HepG2 (cell line): ENCODE measurements around the gene CTNNA1. TPM values are rescaled to one million over a fixed set of nuclear protein-coding genes. Genes with fewer than 3 reads are reported as not detected.
A peak's percentile ranks its signal among the peaks of the same experiment; 100 is the strongest.

ENCODE experiments used
- ADNP ChIP-seq: sonication (generic); formaldehyde crosslinking; IDR thresholded peaks from 2 replicates; pipeline ENCODE4 v1.4.0; 2020; ENCODE audit warnings: missing genetic modification reagents
- BORCS8-MEF2B ChIP-seq: sonication (generic); formaldehyde crosslinking; IDR thresholded peaks from 2 replicates; pipeline ENCODE4 v1.8.0; 2022; ENCODE audit warnings: mild to moderate bottlenecking, missing genetic modification reagents
- HDAC6 ChIP-seq: fragments of 200-600 bp; sonication (generic); IDR thresholded peaks from 2 replicates; pipeline ENCODE4 v1.7.0; 2017; ENCODE audit warnings: mild to moderate bottlenecking, antibody characterized with exemption, low read length, low read depth
- ISL2 ChIP-seq: sonication (generic); formaldehyde crosslinking; IDR thresholded peaks from 2 replicates; pipeline ENCODE4 v1.5.0; 2020; ENCODE audit warnings: missing genetic modification reagents
- RFX5 ChIP-seq: IDR thresholded peaks from 2 replicates; pipeline ENCODE4 v1.6.1; 2011; ENCODE audit warnings: low read depth, low read length, improper control_type of control experiment
- SMAD9 ChIP-seq: sonication (generic); formaldehyde crosslinking; IDR thresholded peaks from 2 replicates; pipeline ENCODE4 v1.5.1; 2020; ENCODE audit warnings: mild to moderate bottlenecking, missing genetic modification reagents
- SSRP1 ChIP-seq: IDR thresholded peaks from 2 replicates; pipeline ENCODE4 v1.6.1; 2016; ENCODE audit warnings: control low read depth
- TCF7 ChIP-seq: sonication (generic); IDR thresholded peaks from 2 replicates; pipeline ENCODE4 v1.6.1; 2016; ENCODE audit warnings: antibody characterized with exemption, low read depth
- TEAD2 ChIP-seq: sonication (generic); formaldehyde crosslinking; IDR thresholded peaks from 2 replicates; pipeline ENCODE4 v1.9.0; 2021; ENCODE audit warnings: missing genetic modification reagents
- TRIM22 ChIP-seq: fragments of 450-650 bp; IDR thresholded peaks from 2 replicates; pipeline ENCODE4 v1.6.1; 2017
- U2AF1 ChIP-seq: fragments of 200-400 bp; formaldehyde crosslinking; optimal IDR thresholded peaks from 2 replicates; pipeline ENCODE3; 2017; ENCODE audit warnings: mild to moderate bottlenecking, low read depth, low read length
- ZBTB20 ChIP-seq: sonication (generic); formaldehyde crosslinking; IDR thresholded peaks from 2 replicates; pipeline ENCODE4 v1.8.1; 2023; ENCODE audit warnings: missing genetic modification reagents, low read depth, mild to moderate bottlenecking, borderline replicate concordance
- ZBTB39 ChIP-seq: sonication (generic); formaldehyde crosslinking; IDR thresholded peaks from 2 replicates; pipeline ENCODE4 v1.5.0; 2020; ENCODE audit warnings: missing genetic modification reagents
- ZBTB7B ChIP-seq: sonication (generic); formaldehyde crosslinking; IDR thresholded peaks from 2 replicates; pipeline ENCODE4 v1.4.0; 2020; ENCODE audit warnings: missing genetic modification reagents
- ZFP91 ChIP-seq: sonication (generic); formaldehyde crosslinking; IDR thresholded peaks from 2 replicates; pipeline ENCODE4 v1.9.0; 2022; ENCODE audit warnings: missing genetic modification reagents, mild to moderate bottlenecking, borderline replicate concordance
- ZFX ChIP-seq: sonication (generic); formaldehyde crosslinking; IDR thresholded peaks from 2 replicates; pipeline ENCODE4 v1.4.0; 2020; ENCODE audit warnings: mild to moderate bottlenecking, low read depth, missing genetic modification reagents, moderate library complexity
- ZIK1 ChIP-seq: sonication (generic); formaldehyde crosslinking; IDR thresholded peaks from 2 replicates; pipeline ENCODE4 v1.5.0; 2020; ENCODE audit warnings: mild to moderate bottlenecking, low read depth, missing genetic modification reagents, borderline replicate concordance
- ZNF180 ChIP-seq: sonication (generic); formaldehyde crosslinking; IDR thresholded peaks from 2 replicates; pipeline ENCODE4 v1.4.0; 2020; ENCODE audit warnings: low read depth, missing genetic modification reagents, borderline replicate concordance
- ZNF225 ChIP-seq: sonication (generic); formaldehyde crosslinking; IDR thresholded peaks from 2 replicates; pipeline ENCODE4 v1.4.0; 2020; ENCODE audit warnings: mild to moderate bottlenecking, missing genetic modification reagents
- ZNF230 ChIP-seq: sonication (generic); formaldehyde crosslinking; IDR thresholded peaks from 2 replicates; pipeline ENCODE4 v1.4.0; 2020; ENCODE audit warnings: mild to moderate bottlenecking, missing genetic modification reagents
- ZNF354B ChIP-seq: sonication (generic); formaldehyde crosslinking; IDR thresholded peaks from 2 replicates; pipeline ENCODE4 v1.8.0; 2022; ENCODE audit warnings: mild to moderate bottlenecking, missing genetic modification reagents
- ZNF564 ChIP-seq: sonication (generic); formaldehyde crosslinking; IDR thresholded peaks from 2 replicates; pipeline ENCODE4 v1.8.1; 2023; ENCODE audit warnings: mild to moderate bottlenecking, missing genetic modification reagents
- ZNF670 ChIP-seq: sonication (generic); formaldehyde crosslinking; IDR thresholded peaks from 2 replicates; pipeline ENCODE4 v1.8.0; 2022; ENCODE audit warnings: mild to moderate bottlenecking, missing genetic modification reagents, borderline replicate concordance
- ZNF773 ChIP-seq: sonication (generic); formaldehyde crosslinking; IDR thresholded peaks from 2 replicates; pipeline ENCODE4 v1.4.0; 2020; ENCODE audit warnings: missing genetic modification reagents, borderline replicate concordance
- ZNF777 ChIP-seq: sonication (generic); formaldehyde crosslinking; IDR thresholded peaks from 2 replicates; pipeline ENCODE4 v1.4.0; 2020; ENCODE audit warnings: missing genetic modification reagents
- ZNF781 ChIP-seq: sonication (generic); formaldehyde crosslinking; IDR thresholded peaks from 2 replicates; pipeline ENCODE4 v1.5.1; 2020; ENCODE audit warnings: borderline replicate concordance, mild to moderate bottlenecking, missing genetic modification reagents; ENCODE audit errors: not compliant biosample characterization
- ZNF878 ChIP-seq: sonication (generic); formaldehyde crosslinking; IDR thresholded peaks from 2 replicates; pipeline ENCODE4 v1.8.1; 2023; ENCODE audit warnings: mild to moderate bottlenecking, missing genetic modification reagents, moderate library complexity
- ZSCAN31 ChIP-seq: sonication (generic); formaldehyde crosslinking; IDR thresholded peaks from 2 replicates; pipeline ENCODE4 v1.5.0; 2020; ENCODE audit warnings: low read depth, mild to moderate bottlenecking, missing genetic modification reagents
- polyA plus RNA-seq, 8 experiments: library from polyadenylated mRNA; depleted of rRNA in 3 of 8; stranded (reverse) in 7 of 8; unstranded in 1 of 8; fragments of >200 nt; fragmentation: Illumina TruSeq in 4 of 8; extraction: Trizol in 4 of 8; gene quantifications; 2 replicates each; pipeline versions ENCODE4 v1.2.1 to v1.2.3, GENCODE V29; 2011 to 2016; ENCODE audit warnings: low read depth in 4 of 8, missing spikeins in 1 of 8, mixed read lengths in 1 of 8; ENCODE audit not compliant: insufficient read depth in 1 of 8
- total RNA-seq, 5 experiments: library from RNA; depleted of rRNA; stranded (reverse); fragments of >200 nt; fragmentation: Illumina TruSeq; extraction: Trizol; gene quantifications; 2 replicates each; pipeline ENCODE4 v1.2.3, GENCODE V29; 2016; ENCODE audit warnings: low read depth in 1 of 5

CTNNA1 gene
- total and polyA plus RNA-seq, 2 of the 13 experiments (the other 11 are each of a cell fraction or from before 2014, with no cell fraction given): 66.8 to 162 TPM

- TF ChIP-seq ZBTB39 (CRISPR knock-in tag) (no peak), ZFP91 (CRISPR knock-in tag) (no peak; the same call in 1 of the 2 replicates), ISL2 (0 out of 2 replicates have a peak, but pooled peaks have one; percentile 28), U2AF1 (no peak), TEAD2 (CRISPR knock-in tag) (no peak), ZNF878 (no peak), SSRP1 (CRISPR knock-in tag) (no peak), RFX5 (no peak), ZNF777 (CRISPR knock-in tag) (no peak), ZNF180 (CRISPR knock-in tag) (no peak), HDAC6 (no peak), ADNP (CRISPR knock-in tag) (no peak), ZNF354B (no peak), ZNF670 (CRISPR knock-in tag) (no peak), ZBTB20 (CRISPR knock-in tag) (no peak; the same call in 1 of the 2 replicates), ZSCAN31 (CRISPR knock-in tag) (no peak), BORCS8-MEF2B (CRISPR knock-in tag) (no peak), ZNF230 (CRISPR knock-in tag) (no peak), ZNF225 (CRISPR knock-in tag) (no peak), TCF7 (no peak), TRIM22 (no peak), ZIK1 (CRISPR knock-in tag) (no peak), ZNF773 (CRISPR knock-in tag) (no peak), ZNF564 (CRISPR knock-in tag) (no peak), SMAD9 (no peak), ZBTB7B (CRISPR knock-in tag) (no peak), ZFX (CRISPR knock-in tag) (peak; percentile 81), ZNF781 (CRISPR knock-in tag) (no peak)
These were observed 27.3 kb upstream of the CTNNA1 start (continued) for GRCh38 chr5:138725818-138726416.
